Stimulated activated CD8-positive, alpha-beta memory T cell treated with anti-CD3 and anti-CD28 coated beads, Interleukin-7, amount 100 ng/mL, for 48 hours (primary cell): ENCODE data around the gene SLC34A1.
"Not testable (repeated sequence)": the region's sequence is repeated elsewhere in the genome, so short reads cannot be mapped to it uniquely, and the experiment has no call there.

Experiments
- DNase-seq, 2 donors: peaks; one replicate each; pipeline ENCODE4 v3.0.0-alpha.2; 2020; ENCODE audit warnings: low read depth in 1 of 2; ENCODE audit errors: extremely low read depth in 1 of 2

SLC34A1 gene

GRCh38 chr5:177384134-177384533 is at the start of gene SLC34A1:
SLC34A1 (plus strand) TSS chr5:177384434; CDS start chr5:177385742, 1,308 bp downstream.
- no peak for DNase-seq

GRCh38 chr5:177334781-177335700 is 49.2 kb upstream of the SLC34A1 start:
- no peak for DNase-seq

- DNase-seq: no peak
Observed at GRCh38 chr5:177335701-177336065, 48.6 kb upstream of the SLC34A1 start.

- no peak for DNase-seq
Observed at GRCh38 chr5:177336112-177336511, 48.1 kb upstream of the SLC34A1 start.

GRCh38 chr5:177336603-177337494 is 47.4 kb upstream of the SLC34A1 start:
- no peak for DNase-seq

GRCh38 chr5:177338251-177339106 is 45.8 kb upstream of the SLC34A1 start:
- no peak for DNase-seq

GRCh38 chr5:177339107-177339638 is 45.1 kb upstream of the SLC34A1 start:
- no peak for DNase-seq

GRCh38 chr5:177343000-177343399 is 41.2 kb upstream of the SLC34A1 start:
- not testable (repeated sequence) for DNase-seq

- no peak for DNase-seq
Observed at GRCh38 chr5:177343777-177344176, 40.5 kb upstream of the SLC34A1 start.

- DNase-seq: no peak
Observed at GRCh38 chr5:177344891-177345290, 39.3 kb upstream of the SLC34A1 start.

- no peak for DNase-seq
Observed at GRCh38 chr5:177346820-177347219, 37.4 kb upstream of the SLC34A1 start.

- DNase-seq: no peak
Observed at GRCh38 chr5:177347699-177348098, 36.5 kb upstream of the SLC34A1 start.

- DNase-seq: no peak
Observed at GRCh38 chr5:177349362-177349647, 34.9 kb upstream of the SLC34A1 start.

GRCh38 chr5:177349762-177350161 is 34.5 kb upstream of the SLC34A1 start:
- DNase-seq: no peak

GRCh38 chr5:177350776-177351391 is 33.4 kb upstream of the SLC34A1 start:
- no peak for DNase-seq

- peak; percentile 76 to 88 for DNase-seq
Observed at GRCh38 chr5:177351392-177352329, 32.6 kb upstream of the SLC34A1 start, which contains the start of gene LMAN2. LMAN2 (minus strand) TSS chr5:177351668; CDS start chr5:177351647, 21 bp downstream.

- no peak for DNase-seq
Observed at GRCh38 chr5:177353093-177353492, 31.1 kb upstream of the SLC34A1 start.

GRCh38 chr5:177354256-177354655 is 30.0 kb upstream of the SLC34A1 start:
- no peak for DNase-seq

GRCh38 chr5:177354711-177355110 is 29.5 kb upstream of the SLC34A1 start:
- no peak for DNase-seq
